ENCODE results near the gene IGFL2.
"Not testable (repeated sequence)": the region's sequence is repeated elsewhere in the genome, so short reads cannot be mapped to it uniquely, and the experiment has no call there.

DNA sequence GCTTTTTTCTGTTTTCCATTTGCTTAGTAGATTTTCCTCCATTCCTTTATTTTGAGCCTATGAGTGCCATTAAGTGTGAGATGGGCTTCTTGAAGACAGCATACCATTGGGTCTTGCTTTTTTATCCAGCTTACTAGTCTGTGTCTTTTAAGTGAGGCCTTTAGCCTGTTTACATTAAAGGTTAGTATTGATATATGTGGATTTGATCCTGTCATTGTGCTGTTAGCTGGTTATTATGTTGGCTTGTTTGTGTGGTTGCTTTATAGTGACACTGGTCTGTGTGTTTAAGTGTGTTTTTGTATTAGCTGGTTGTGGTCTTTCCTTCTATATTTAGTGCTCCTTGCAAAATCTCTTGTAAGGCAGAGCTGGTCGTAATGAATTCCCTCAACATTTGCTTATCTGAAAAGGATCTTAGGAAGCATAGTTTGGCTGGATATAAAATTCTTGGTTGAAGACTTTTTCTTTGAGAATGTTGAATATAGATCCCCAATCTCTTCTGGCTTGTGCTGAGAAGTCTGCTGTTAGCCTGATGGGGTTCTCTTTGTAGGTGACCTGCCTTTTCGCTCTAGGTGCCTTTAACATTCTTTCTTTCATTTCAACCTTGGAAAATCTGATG is 13.7 kb downstream of the IGFL2 start:
- TF ChIP-seq, protein P1, sequence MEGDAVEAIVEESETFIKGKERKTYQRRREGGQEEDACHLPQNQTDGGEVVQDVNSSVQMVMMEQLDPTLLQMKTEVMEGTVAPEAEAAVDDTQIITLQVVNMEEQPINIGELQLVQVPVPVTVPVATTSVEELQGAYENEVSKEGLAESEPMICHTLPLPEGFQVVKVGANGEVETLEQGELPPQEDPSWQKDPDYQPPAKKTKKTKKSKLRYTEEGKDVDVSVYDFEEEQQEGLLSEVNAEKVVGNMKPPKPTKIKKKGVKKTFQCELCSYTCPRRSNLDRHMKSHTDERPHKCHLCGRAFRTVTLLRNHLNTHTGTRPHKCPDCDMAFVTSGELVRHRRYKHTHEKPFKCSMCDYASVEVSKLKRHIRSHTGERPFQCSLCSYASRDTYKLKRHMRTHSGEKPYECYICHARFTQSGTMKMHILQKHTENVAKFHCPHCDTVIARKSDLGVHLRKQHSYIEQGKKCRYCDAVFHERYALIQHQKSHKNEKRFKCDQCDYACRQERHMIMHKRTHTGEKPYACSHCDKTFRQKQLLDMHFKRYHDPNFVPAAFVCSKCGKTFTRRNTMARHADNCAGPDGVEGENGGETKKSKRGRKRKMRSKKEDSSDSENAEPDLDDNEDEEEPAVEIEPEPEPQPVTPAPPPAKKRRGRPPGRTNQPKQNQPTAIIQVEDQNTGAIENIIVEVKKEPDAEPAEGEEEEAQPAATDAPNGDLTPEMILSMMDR (conservative IDR thresholded peaks at IDR 0.05; ENCODE audit: low read depth, low read length): not testable (repeated sequence)
- TF ChIP-seq MAFK (IDR thresholded peaks at IDR 0.05; ENCODE audit: low read depth, low read length); MXI1 (IDR thresholded peaks at IDR 0.05; ENCODE audit: borderline replicate concordance, low read depth, low read length); RAD21 (IDR thresholded peaks at IDR 0.05; ENCODE audit: low read length); BHLHE40 (IDR thresholded peaks at IDR 0.05; ENCODE audit: low read depth, low read length); POLR2A (IDR thresholded peaks at IDR 0.05; ENCODE audit: low read depth, low read length); MAZ (IDR thresholded peaks at IDR 0.05; ENCODE audit: borderline replicate concordance, low read depth, low read length); CEBPB (IDR thresholded peaks at IDR 0.05; ENCODE audit: low read depth, low read length); FOS (IDR thresholded peaks at IDR 0.05; ENCODE audit: low read depth, low read length); NFE2L2 (IDR thresholded peaks at IDR 0.05; ENCODE audit: low read depth, low read length); RFX5 (IDR thresholded peaks at IDR 0.05; ENCODE audit: low read depth, low read length): not testable (repeated sequence)
- TF ChIP-seq, protein P2, sequence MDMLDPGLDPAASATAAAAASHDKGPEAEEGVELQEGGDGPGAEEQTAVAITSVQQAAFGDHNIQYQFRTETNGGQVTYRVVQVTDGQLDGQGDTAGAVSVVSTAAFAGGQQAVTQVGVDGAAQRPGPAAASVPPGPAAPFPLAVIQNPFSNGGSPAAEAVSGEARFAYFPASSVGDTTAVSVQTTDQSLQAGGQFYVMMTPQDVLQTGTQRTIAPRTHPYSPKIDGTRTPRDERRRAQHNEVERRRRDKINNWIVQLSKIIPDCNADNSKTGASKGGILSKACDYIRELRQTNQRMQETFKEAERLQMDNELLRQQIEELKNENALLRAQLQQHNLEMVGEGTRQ (IDR thresholded peaks at IDR 0.05; ENCODE audit: low read depth, low read length): not testable (repeated sequence)

Measured in IMR-90 (cell line).